SU-DHL-6 (cell line): ENCODE measurements around the gene PFDN2.

Source experiments
- H2AFZ ChIP-seq: fragments of 200-600 bp; sonication (generic); 2 replicates; pipeline ENCODE4 v1.6.1; 2014; ENCODE audit warnings: low read depth, mild to moderate bottlenecking, moderate library complexity, mixed read lengths, antibody characterized with exemption, low read length; ENCODE audit not compliant: severe bottlenecking
- H3F3A ChIP-seq: fragments of 200-600 bp; shearing (Covaris generic); 2 replicates; pipeline ENCODE4 v1.6.0; 2016; ENCODE audit warnings: antibody characterized with exemption, mild to moderate bottlenecking; ENCODE audit not compliant: insufficient read depth
- H3K27ac ChIP-seq: fragments of 200-600 bp; sonication (generic); 2 replicates; pipeline ENCODE4 v1.5.1; 2016; ENCODE audit warnings: low read depth, mild to moderate bottlenecking, low read length, moderate library complexity, mixed read lengths
- H3K27me3 ChIP-seq: fragments of 200-600 bp; sonication (generic), shearing (Covaris generic); 2 replicates; pipeline ENCODE4 v1.6.0; 2014; ENCODE audit warnings: mild to moderate bottlenecking, low read length
- H3K36me3 ChIP-seq: fragments of 200-600 bp; sonication (generic); 2 replicates; pipeline ENCODE4 v1.6.1; 2014; ENCODE audit warnings: mild to moderate bottlenecking, low read length, mixed read lengths
- H3K4me2 ChIP-seq: fragments of 300-600, 200-600 bp; shearing (Covaris generic), sonication (generic); 2 replicates; pipeline ENCODE4 v1.6.0; 2014; ENCODE audit warnings: low read length, low read depth, mild to moderate bottlenecking; ENCODE audit not compliant: poor library complexity, severe bottlenecking
- H3K4me3 ChIP-seq: fragments of 200-600 bp; sonication (generic); 2 replicates; pipeline ENCODE4 v1.5.1; 2014; ENCODE audit warnings: antibody characterized with exemption, low read length, mild to moderate bottlenecking, mixed read lengths; ENCODE audit not compliant: insufficient read depth, poor library complexity, severe bottlenecking
- H3K79me2 ChIP-seq: fragments of 200-600 bp; sonication (generic); 2 replicates; pipeline ENCODE4 v1.6.1; 2014; ENCODE audit warnings: mild to moderate bottlenecking, low read length, moderate library complexity; ENCODE audit not compliant: insufficient read depth
- H3K9ac ChIP-seq: fragments of 200-600 bp; sonication (generic); 2 replicates; pipeline ENCODE4 v1.7.0; 2014; ENCODE audit warnings: mild to moderate bottlenecking, low read length
- H3K9me2 ChIP-seq: fragments of 200-600 bp; sonication (generic); replicated peaks from 2 replicates; pipeline ENCODE4 v1.6.1; 2014; ENCODE audit warnings: low read length; ENCODE audit not compliant: insufficient read depth
- H3K9me3 ChIP-seq: fragments of 200-600 bp; sonication (generic); 2 replicates; pipeline ENCODE4 v1.6.1; 2014; ENCODE audit warnings: low read length, mixed read lengths; ENCODE audit not compliant: insufficient read depth
- H4K20me1 ChIP-seq: fragments of 200-600 bp; sonication (generic); 2 replicates; pipeline ENCODE4 v1.6.1; 2014; ENCODE audit warnings: low read depth, mild to moderate bottlenecking, antibody characterized with exemption, low read length, moderate library complexity, mixed read lengths
- CTCF ChIP-seq: fragments of 200-600 bp; sonication (generic); IDR thresholded peaks from one replicate; pipeline ENCODE4 v1.5.1; 2017; ENCODE audit warnings: antibody characterized with exemption, mild to moderate bottlenecking, low read length, moderate library complexity; ENCODE audit not compliant: insufficient read depth, poor library complexity, severe bottlenecking
- EZH2phosphoT487 ChIP-seq: fragments of 200-600 bp; sonication (generic), shearing (Covaris generic); conservative IDR thresholded peaks from 2 replicates; pipeline ENCODE4 v1.6.1; 2018; ENCODE audit warnings: mild to moderate bottlenecking, antibody characterized with exemption, low read length, moderate library complexity, mixed read lengths

The PFDN2 gene

DNA sequence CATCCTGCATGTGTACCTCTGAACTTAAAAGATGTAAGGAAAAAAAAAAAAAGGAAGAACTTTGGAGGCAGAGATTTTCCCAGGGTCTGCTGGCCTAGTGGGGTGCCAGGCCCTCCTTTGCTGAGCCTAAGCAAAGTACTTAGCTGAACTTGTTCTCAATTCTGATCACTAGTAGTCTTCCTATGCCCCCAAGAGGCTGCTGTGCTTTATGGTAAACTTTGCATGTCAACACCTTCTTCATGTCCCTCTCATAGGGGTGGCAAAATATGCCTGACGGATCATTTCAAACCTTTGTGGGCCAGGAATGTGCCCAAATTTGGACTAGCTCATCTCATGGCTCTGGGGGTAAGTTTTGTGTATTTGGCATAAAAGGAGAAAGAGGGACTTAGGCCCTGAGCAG, 40.0 kb upstream of the PFDN2 start:
- H3K4me3 ChIP-seq: no peak overlapping the region
- no peaks in the 10 kb centered on the region for H3K36me3 ChIP-seq
- no peaks in the 10 kb centered on the region for H3K9me3 ChIP-seq
- H3K27me3 ChIP-seq: no peaks in the 10 kb centered on the region
- peaks cover 10% of the 10 kb centered on the region for H3K79me2 ChIP-seq
- no peak overlapping the region for H3K4me2 ChIP-seq
- H4K20me1 ChIP-seq: no peaks in the 10 kb centered on the region
- no peaks in the 10 kb centered on the region for H3K9me2 ChIP-seq
- H3F3A ChIP-seq: peaks cover 10% of the 10 kb centered on the region
- H3K27ac ChIP-seq: no peak overlapping the region
- TF ChIP-seq EZH2phosphoT487: no peak
- no peak for TF ChIP-seq CTCF
- H3K9ac ChIP-seq: no peak overlapping the region
- H2AFZ ChIP-seq: no peak overlapping the region

DNA sequence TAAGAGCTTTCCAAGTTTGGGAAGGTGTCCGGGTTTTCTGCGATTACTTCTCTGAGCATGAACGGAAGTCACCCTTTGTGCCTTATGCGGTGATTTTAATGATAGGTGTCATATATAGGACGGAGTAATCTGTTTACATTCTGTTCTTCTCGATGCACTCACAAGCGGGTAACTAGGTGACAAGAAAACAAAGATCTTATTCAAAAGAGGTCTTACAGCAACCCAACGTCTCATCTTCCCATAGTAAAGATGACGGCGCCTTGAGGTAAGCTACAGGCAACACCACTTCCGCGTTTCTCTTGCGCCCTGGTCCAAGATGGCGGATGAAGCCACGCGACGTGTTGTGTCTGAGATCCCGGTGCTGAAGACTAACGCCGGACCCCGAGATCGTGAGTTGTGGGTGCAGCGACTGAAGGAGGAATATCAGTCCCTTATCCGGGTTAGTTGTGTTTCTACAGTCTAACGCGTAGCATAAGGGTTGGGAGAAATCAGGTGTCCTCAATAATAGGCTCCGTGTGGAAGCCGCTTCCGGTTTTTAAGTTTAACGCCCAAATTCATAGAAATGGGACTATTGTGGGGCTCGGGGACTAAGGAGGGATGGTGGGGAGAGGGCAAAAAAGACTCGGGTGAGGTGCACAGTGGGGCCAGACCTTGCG, 36.0 kb upstream of the PFDN2 start, which contains the start of gene UFC1:
Gene UFC1, plus strand, starts transcription at position 297 of the 656 bp plus-strand sequence. Its CDS starts 20 bp downstream, at position 317.
- H3K9me3 ChIP-seq: no peaks in the 10 kb centered on the region
- no peaks in the 10 kb centered on the region for H3K36me3 ChIP-seq

DNA sequence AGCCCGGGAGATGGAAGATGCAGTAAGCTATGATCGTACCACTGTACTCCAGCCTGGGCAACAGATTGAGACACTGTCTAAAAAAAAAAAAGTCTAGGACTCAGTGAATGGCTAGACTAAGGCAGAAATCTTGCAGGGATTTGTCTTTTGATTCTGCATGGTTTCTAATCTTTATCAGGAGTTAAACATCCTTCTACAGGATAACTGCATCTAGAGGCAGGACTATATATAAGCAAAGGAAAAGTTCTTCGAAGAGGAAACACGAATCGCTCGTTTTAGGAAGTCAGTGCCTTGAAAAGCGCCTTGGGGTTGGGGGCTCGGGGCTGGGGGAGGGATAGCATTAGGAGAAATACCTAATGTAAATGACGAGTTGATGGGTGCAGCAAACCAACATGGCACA, 35.3 kb upstream of the PFDN2 start:
- Histone ChIP-seq H3K27ac (peak overlapping the region; percentile 85), H3K9me3 (no peaks in the 10 kb centered on the region), H3K27me3 (no peaks in the 10 kb centered on the region), H3K36me3 (no peaks in the 10 kb centered on the region), H3K9me2 (no peaks in the 10 kb centered on the region), H3F3A (peaks cover 5% of the 10 kb centered on the region), H3K4me3 (peak overlapping the region; percentile 77), H3K4me2 (peak overlapping the region; percentile 89), H2AFZ (peak overlapping the region; percentile 69), H4K20me1 (no peaks in the 10 kb centered on the region), H3K9ac (peak overlapping the region; percentile 70), H3K79me2 (peaks cover 4% of the 10 kb centered on the region; the same call in 1 of the 2 replicates)
- TF ChIP-seq EZH2phosphoT487 (no peak), CTCF (no peak)

More for the DNA sequence above, 36.0 kb upstream of the PFDN2 start, which contains the start of gene UFC1:
- peak within 1 kb of the TSS; percentile 77 for H3K4me3 ChIP-seq
- H3K79me2 ChIP-seq: peaks cover 4% of the 10 kb centered on the region; the same call in 1 of the 2 replicates
- H3K9me2 ChIP-seq: no peaks in the 10 kb centered on the region
- peak within 1 kb of the TSS; percentile 69 for H2AFZ ChIP-seq
- H3K27ac ChIP-seq: peak within 1 kb of the TSS; percentile 85
- H3K4me2 ChIP-seq: peak within 1 kb of the TSS; percentile 89
- no peaks in the 10 kb centered on the region for H3K27me3 ChIP-seq
- no peak for TF ChIP-seq CTCF
- no peak for TF ChIP-seq EZH2phosphoT487
- no peaks in the 10 kb centered on the region for H4K20me1 ChIP-seq
- H3K9ac ChIP-seq: peak within 1 kb of the TSS; percentile 70
- H3F3A ChIP-seq: peaks cover 10% of the 10 kb centered on the region
